ENCODE data around the gene COL20A1.

COL20A1 gene

DNA sequence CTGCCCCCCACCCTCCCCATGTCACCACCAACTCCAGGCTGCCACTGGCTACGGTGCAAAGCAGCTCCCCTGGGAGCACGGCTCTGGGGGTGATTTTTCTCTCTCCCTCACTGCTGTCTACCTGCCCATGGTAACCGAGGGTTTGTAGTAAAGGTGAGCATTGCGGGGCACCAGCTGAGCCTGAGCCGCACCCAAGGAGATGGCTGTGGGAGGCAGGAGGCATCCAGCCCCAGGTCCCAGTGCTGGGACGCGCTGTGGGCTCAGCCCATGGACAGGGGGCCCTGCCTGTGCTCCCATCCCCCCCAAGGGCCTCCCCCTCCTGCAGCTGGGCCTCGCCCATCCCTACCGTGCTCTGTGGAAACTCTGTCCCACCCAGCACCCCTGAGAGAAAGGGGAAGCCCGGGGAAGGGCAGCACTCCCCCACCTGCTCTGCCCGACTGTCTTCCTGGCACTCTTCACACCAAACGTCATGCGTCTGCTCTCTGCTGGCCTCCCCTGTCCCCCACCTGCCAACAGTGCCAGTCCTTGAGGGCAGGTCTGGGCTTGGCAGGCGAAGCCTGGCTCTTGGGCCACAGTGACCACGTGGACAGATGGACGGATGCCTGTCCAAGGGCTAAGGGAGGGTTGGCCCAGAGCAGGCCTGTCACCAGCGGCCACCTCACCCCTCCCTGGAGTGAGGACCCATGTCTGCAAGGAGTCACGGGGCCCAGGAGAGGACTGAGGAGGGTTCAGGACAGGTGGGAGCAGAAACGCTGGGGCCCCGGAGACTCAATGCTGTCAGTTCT, 72.0 kb downstream of the COL20A1 start:
- no peak for DNase-seq

GRCh38 chr20:63365601-63366389, 72.8 kb downstream of the COL20A1 start:
- no peak for DNase-seq

DNA sequence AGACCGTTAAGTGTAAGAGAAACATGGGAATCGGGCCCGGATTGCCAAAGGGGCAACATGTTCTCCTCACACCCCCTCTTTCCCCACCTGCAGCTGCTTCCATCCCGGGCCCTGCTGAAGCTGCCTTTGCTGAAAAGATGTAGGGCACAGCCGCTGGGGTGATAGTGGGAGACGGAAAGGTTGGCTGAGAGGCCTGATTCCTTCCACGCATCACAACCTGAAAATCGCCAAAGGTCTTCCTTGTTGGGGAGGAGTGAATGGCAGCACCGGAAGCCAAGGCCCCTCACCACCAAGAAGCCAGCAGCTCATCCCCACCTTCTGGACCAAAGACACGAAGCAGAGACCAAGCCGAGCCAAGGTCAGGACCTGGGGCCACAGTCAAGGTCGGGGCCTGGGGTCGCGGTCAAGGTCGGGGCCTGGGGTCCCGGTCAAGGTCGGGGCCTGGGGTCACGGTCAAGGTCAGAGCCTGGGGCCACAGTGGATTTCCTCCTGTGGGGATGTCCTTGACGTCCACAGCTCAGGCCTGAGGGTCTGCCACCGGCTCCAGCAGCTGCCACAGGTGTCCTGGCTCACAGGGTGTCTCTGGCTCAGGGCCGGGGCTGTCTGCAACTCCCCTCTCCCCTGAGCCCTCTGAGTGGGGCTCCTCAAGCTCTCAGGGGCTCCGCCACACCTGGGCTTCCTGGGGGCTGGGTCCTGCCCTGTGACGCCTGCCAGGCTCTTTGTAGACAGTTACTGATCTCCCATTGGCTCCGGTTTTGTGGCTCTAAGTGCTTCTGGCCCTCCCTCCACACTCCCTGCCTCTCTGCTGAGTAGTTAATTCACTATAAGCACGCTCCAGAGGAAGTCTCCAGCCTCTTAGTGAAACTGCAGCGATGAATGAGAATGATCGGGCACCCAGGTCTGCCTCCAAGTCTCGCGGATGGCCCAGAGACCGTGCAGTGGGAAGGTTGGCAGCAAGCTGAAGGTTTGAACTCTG, 73.7 kb downstream of the COL20A1 start:
- DNase-seq: no peak

DNA sequence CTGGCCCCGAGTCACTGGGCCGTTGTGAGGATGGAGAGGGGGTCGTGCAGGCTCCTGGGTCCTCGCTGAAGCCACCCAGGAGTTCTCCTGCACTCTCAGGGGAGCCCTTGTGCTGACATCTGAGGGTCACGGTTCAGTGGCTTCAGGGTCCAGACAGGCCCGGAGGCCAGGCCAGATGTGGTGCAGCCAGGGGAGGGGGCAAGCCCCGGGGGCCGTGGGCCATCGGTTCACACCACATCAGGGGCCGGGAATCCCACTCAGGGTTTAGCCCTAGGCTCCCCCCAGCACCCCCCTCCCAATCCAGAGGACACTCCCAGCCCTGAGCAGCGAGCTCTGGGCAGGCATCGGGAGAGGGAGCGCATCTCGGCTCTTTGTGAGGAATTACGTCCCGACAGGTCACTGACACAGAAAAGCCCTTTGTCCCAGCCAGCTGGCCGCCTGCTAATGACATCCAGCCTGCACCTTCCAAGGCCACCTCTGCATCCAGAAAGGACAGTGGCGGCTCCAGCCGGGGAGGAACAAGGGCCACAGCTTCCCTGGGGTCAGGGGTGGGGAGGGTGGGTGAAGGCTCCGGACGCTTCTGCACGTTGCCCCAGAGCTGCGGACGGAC, 74.6 kb downstream of the COL20A1 start:
- DNase-seq: no peak

DNA sequence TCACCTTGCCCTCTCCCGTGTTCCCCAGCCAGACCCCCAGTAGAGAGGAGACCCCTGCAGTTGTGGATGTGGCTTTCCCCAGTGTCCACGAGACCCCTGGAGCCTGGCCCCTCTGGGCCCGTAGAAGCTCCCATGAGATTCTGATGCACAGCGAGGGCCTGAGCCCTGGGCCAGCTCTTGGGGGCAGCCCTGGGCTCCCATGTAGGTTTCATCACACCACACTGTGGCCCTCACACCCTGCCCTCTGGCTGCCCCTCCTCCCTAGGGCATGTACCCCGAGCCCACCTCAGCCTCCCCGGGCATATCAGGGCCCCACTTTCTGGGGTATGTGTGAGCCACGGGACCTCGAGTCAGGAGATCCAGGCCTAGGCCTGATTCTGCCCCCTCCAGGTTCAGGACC, 75.2 kb downstream of the COL20A1 start:
- no peak for DNase-seq

DNA sequence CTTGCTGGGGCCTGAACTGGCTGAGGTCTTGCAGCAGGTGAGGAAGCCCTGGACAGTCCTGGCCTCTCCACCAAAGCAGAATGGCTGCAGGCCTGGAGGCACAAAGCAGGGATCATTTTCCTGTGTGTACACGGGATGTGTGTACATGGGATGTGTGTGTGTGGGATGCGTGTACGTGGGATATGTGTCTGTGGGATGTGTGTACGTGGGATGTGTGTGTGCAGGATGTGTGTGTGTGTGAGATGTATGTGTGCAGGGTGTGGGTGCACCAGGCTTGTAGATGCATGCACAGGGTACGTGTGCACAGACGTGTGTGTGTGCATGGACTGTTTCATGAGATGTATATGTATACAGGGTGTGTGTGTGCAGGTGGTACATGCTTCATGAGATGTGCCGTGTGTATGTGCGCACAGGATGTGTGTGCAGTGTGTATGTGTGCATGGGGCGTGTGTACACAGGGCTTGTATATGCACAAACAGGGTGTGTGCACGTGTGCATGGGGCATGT, 76.1 kb downstream of the COL20A1 start:
- DNase-seq: no peak

GRCh38 chr20:63369724-63370617, 77.0 kb downstream of the COL20A1 start:
- no peak for DNase-seq

DNA sequence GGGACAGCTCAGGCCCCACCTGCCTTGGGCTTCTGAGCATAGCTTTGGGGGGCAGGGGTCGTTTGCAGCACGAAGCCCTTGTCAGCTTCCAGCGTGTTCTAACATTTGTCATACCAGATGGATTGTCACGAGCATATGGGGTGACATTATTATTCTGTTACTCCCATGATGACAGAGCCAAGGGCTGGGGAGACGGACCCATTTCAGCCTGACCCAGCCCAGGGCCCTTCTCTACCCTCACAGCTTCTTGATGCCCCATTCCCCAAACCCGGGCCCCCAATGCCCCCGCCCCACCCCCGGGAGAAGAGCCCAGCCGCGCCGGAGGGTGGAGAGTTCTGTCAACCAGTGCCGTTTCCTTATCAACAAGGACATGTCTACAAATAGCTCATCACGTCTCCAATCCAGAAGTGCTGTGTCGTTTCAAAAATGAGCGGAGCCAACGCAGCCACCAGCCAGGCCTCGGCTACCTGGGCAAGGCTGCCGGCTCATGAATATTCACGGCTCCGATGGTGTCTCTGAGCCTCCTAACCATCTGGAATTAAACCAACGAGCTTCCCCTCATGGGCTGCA, 77.7 kb downstream of the COL20A1 start:
- no peak for DNase-seq

DNA sequence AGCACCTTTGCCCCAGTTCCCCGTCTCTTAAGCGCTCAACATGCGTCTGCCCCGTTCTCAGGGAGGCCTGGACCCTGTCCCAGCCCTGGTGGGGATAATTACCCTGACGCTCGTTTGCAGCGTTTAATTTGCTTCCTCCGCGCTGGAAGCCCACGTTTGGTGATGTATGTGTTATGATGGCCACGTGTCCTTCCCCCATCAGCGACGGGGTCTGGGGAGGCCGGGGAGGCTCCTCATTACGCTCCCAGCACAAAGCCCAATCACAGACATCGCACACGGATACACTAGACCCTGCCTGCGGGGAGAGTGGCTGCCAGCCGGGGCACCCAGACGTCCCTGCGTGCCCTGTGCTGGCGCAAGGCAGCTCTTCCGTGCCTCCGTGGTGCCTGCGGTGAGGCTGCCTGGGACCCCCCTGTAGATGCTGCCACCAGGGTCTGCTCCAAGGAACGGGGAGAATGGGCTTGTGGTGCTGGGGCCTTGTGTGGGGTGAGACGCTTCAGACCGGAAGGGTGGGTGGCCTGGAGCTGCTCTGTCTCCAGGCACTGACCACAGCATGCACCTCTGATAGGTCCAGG, 78.4 kb downstream of the COL20A1 start:
- DNase-seq: no peak

- DNase-seq: no peak
These were observed 80.2 kb downstream of the COL20A1 start for GRCh38 chr20:63372971-63373885.

DNA sequence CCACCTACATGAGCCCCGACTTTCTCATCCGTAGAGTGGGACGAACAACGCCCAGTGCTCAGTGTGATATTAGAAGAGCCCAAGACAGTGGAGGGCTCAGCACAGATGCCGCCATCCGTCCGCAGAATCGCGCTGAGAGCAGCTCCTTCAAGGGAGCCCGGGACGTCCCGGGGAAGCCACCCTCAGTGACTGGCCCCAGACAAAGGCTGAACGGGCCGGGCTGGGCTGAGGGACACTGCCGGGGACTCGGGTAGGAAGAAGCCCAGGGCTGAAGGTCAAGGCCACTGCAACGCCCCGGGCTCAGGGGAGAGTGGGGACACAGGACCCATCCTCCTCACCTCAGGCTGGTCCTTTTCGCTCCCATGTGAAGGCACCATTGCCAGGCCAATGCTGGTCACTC, 81.0 kb downstream of the COL20A1 start:
- DNase-seq: no peak

GRCh38 chr20:63374504-63374903, 81.5 kb downstream of the COL20A1 start:
- DNase-seq: no peak

DNA sequence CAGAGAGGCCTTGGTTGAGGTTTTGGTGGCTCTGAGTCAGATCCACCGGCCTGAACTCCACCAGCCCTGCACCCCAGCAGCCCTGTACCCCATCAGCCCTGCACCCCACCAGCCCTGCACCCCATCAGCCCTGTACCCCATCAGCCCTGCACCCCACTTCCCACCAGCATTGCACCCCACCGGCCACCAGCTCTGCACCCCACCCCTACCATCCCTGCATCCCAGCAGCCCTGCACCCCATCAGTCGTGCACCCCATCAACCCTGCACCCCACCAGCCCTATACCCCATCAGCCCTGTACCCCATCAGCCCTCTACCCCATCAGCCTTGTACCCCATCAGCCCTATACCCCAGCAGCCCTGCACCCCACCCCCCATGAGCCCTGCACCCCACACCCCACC, 82.5 kb downstream of the COL20A1 start:
- DNase-seq: no peak

- no peak for DNase-seq
These were observed 83.6 kb downstream of the COL20A1 start for GRCh38 chr20:63376283-63377250.

DNA sequence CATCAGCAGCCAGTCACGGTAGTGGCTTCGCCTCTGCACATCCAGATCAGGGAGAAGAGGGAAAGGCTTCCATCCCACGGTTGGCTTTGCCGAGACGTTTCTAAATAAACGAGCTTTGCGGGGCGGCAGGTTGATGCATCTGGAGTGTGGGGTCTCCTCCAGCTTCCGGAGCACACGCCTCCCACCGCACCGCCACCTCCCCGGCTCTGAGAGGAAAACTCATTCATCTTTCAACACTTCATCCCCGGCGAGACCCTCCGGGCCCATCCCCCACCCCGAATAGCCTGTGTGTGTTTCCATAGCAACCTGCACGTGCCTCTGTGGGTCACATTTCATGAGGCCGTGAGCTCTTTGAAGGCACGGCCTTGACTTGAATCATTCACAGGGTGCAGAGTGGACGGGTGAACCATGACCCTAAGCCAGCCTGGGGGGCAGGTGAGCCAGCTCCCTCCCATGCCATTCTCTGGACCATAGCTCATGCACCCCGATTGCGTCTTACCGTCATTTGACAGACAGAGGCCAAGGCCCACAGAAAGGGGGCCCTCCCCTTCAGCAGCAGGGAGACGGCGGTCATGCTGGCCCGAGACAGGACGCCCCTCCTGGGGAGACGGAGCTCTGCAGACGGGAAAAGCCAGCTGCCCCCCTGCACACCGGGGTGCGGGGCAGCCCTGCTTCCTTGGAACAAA, 84.4 kb downstream of the COL20A1 start:
- no peak for DNase-seq

DNA sequence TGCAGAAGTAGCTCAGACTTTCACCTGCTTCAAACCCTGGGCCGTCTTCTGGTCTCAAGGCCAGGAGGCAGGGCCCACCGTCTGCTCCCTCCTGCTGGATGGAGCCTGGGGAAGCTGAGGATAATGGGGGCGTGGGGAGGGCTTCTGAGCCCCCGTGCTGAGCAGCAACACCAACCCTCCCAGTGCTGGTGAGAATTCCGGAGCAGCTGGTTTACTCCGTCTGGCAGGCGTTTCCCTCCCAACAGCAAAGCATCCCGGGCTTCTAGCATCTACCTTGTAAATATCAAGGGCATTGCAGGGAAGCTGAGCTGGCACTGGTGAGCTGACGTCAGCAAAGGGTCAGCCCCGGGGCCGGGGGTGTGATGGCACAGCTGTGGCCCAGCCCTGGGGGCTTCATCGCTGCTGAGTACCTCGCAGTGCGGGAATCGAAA, 85.0 kb downstream of the COL20A1 start:
- DNase-seq: no peak

DNA sequence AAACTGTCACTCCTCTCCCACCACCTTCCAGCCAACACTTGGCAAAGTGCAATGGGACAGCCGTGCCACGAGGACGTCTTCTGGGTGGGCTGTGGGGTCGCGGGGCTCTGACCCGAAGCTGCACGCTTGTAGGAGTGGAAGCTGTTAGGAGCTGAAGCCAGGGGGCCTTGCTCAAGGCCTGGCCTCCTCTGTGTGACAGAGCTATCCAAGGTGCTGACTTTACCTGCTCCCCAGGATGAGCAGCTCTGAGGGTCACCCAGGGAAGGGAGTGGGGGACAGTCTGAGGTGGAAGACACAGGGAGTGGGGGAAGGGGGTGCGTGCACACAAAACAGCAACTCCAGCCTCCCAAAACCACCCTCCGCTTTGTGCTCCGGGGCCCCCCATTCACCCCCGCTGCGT, 85.6 kb downstream of the COL20A1 start:
- DNase-seq: peak; percentile 24

DNA sequence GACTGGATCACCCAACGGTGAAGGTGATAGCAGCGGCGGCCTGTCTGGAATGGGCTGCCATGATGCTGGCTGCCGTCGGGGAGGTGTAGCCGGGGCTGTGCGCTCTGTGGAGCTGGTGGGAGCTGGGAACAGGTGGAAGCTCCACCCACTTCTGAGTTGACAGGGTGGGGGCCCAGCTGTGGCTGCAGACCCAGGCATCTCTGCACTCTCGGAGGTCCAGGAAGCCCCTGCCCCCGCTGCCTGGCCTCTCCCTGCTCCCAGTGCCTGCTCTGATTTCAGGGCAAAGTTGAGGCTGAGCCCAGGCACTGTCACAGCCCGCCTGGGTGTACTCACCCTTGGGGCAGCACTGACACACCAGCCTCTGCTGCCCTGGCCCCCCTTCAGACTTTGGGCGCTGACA, 86.3 kb downstream of the COL20A1 start:
- no peak for DNase-seq
